Keratinocyte (primary cell): ENCODE results near the gene EIF2B2. TPM values are rescaled to one million over a fixed set of nuclear protein-coding genes. Genes with fewer than 3 reads are reported as not detected.

ENCODE experiments used
- DNase-seq: peaks from one replicate; pipeline ENCODE4 v3.0.0-alpha.2; 2011; ENCODE audit warnings: low read depth, missing footprints, low spot score
- FAIRE-seq: peaks from 2 replicates; lab custom pipeline; 2011; peaks lifted over from hg19 to GRCh38; lab: Jason Lieb, UNC
- H2AFZ ChIP-seq: 2 replicates; pipeline ENCODE4 v1.6.0; 2012; ENCODE audit warnings: low read length, control low read depth, inconsistent platforms; ENCODE audit not compliant: control insufficient read depth
- H3K27ac ChIP-seq: 2 replicates; pipeline ENCODE4 v1.5.1; 2011; ENCODE audit warnings: low read length; ENCODE audit not compliant: control insufficient read depth, insufficient read depth
- H3K27me3 ChIP-seq: 3 replicates; pipeline ENCODE4 v1.6.0; 2011; ENCODE audit warnings: low read length; ENCODE audit not compliant: control insufficient read depth, insufficient read depth; ENCODE audit errors: extremely low read depth
- H3K36me3 ChIP-seq, 2 experiments: 2 replicates in 1 of 2; 3 replicates in 1 of 2; pipeline ENCODE4 v1.5.1; 2011; ENCODE audit warnings: low read length in 2 of 2, mild to moderate bottlenecking in 1 of 2; ENCODE audit not compliant: control insufficient read depth in 2 of 2, insufficient read depth in 2 of 2; ENCODE audit errors: extremely low read depth in 1 of 2
- H3K4me1 ChIP-seq: 3 replicates; pipeline ENCODE4 v1.5.1; 2011; ENCODE audit warnings: low read length; ENCODE audit not compliant: control insufficient read depth, insufficient read depth; ENCODE audit errors: extremely low read depth
- H3K4me2 ChIP-seq: 3 replicates; pipeline ENCODE4 v1.6.0; 2011; ENCODE audit warnings: low read depth, low read length; ENCODE audit not compliant: control insufficient read depth, insufficient read depth; ENCODE audit errors: extremely low read depth
- H3K4me3 ChIP-seq, 3 experiments: fragments of 200-600 bp in 1 of 3; sonication (generic) in 1 of 3; 2 replicates in 2 of 3; 3 replicates in 1 of 3; pipeline ENCODE4 v1.5.1; 2011 to 2016; ENCODE audit warnings: low read length in 3 of 3, mild to moderate bottlenecking in 3 of 3, control low read depth in 2 of 3, inconsistent platforms in 1 of 3, low read depth in 1 of 3, mixed read lengths in 1 of 3, mixed run types in 1 of 3, moderate library complexity in 1 of 3; ENCODE audit not compliant: control insufficient read depth in 2 of 3, insufficient read depth in 2 of 3; ENCODE audit errors: extremely low read depth in 1 of 3
- H3K79me2 ChIP-seq: 2 replicates; pipeline ENCODE4 v1.6.0; 2012; ENCODE audit warnings: low read length; ENCODE audit not compliant: control insufficient read depth, insufficient read depth
- H3K9ac ChIP-seq: 3 replicates; pipeline ENCODE4 v1.6.0; 2011; ENCODE audit warnings: low read length; ENCODE audit not compliant: control insufficient read depth, insufficient read depth; ENCODE audit errors: extremely low read depth
- H3K9me1 ChIP-seq: 3 replicates; pipeline ENCODE4 v1.6.0; 2011; ENCODE audit warnings: low read length; ENCODE audit not compliant: control insufficient read depth, insufficient read depth; ENCODE audit errors: extremely low read depth
- H3K9me3 ChIP-seq: 2 replicates; pipeline ENCODE4 v1.5.1; 2012; ENCODE audit warnings: low read depth, low read length; ENCODE audit not compliant: control insufficient read depth
- H4K20me1 ChIP-seq: 3 replicates; pipeline ENCODE4 v1.6.0; 2011; ENCODE audit warnings: low read length; ENCODE audit not compliant: control insufficient read depth, insufficient read depth; ENCODE audit errors: extremely low read depth
- CTCF ChIP-seq, 3 experiments: IDR thresholded peaks in 1 of 3; conservative IDR thresholded peaks in 1 of 3; optimal IDR thresholded peaks in 1 of 3; 2 replicates in 2 of 3; 3 replicates in 1 of 3; pipeline versions ENCODE3 to v1.5.1; 2011; ENCODE audit warnings: low read length in 3 of 3, mild to moderate bottlenecking in 3 of 3, moderate library complexity in 2 of 3, control low read depth in 1 of 3, inconsistent platforms in 1 of 3; ENCODE audit not compliant: insufficient read depth in 2 of 3; ENCODE audit errors: extremely low read depth in 1 of 3
- EZH2 ChIP-seq: IDR thresholded peaks from one replicate; pipeline ENCODE4 v1.6.1; 2012; ENCODE audit warnings: inconsistent platforms, mild to moderate bottlenecking, low read length, moderate library complexity
- dilution Hi-C: fragments of 300-500 bp; cut with MboI; formaldehyde crosslinking; loops from one replicate; pipeline ENCODE4 v1.7.0; 2020; ENCODE audit warnings: low sequenced_read_pairs; ENCODE audit not compliant: extremely low pct_ligation_motif_present
- polyA plus RNA-seq, 5 experiments: library from polyadenylated mRNA; depleted of rRNA in 3 of 5; stranded (reverse) in 3 of 5; stranded (forward) in 1 of 5; unstranded in 1 of 5; fragments of >200 nt; gene quantifications; 1 replicate in 1 of 5; 2 replicates in 3 of 5; 3 replicates in 1 of 5; pipeline versions ENCODE4 v1.2.1 to v1.2.3, GENCODE V29; 2011 to 2012; ENCODE audit warnings: missing spikeins in 2 of 5, low read depth in 1 of 5, low replicate concordance in 1 of 5

The EIF2B2 gene
- polyA plus RNA-seq, 1 donor (not counting 4 experiments of a cell fraction or from before 2014, with no cell fraction given), result 113 TPM

- Histone ChIP-seq H3K9ac (peak overlapping the region; percentile 73), H3K4me1 (peaks cover 26% of the 10 kb centered on the region), H3K4me3 (peak overlapping the region; percentile 72 to 85 (median 85)), H4K20me1 (no peaks in the 10 kb centered on the region), H3K9me3 (no peaks in the 10 kb centered on the region), H3K27ac (peak overlapping the region; percentile 10), H3K79me2 (peaks cover 25% of the 10 kb centered on the region), H3K9me1 (no peaks in the 10 kb centered on the region), H2AFZ (no peak overlapping the region), H3K4me2 (peak overlapping the region; percentile 93), H3K27me3 (no peaks in the 10 kb centered on the region), H3K36me3 (peaks cover 6 to 12% of the 10 kb centered on the region in 2 experiments)
- DNase-seq (no peak), FAIRE-seq (no peak)
- TF ChIP-seq EZH2 (no peak), CTCF (optimal IDR thresholded peaks at IDR 0.05 in 1 of 3, IDR thresholded peaks at IDR 0.05 in 1 of 3, conservative IDR thresholded peaks at IDR 0.05 in 1 of 3; ENCODE audit: extremely low read depth in 1 of 3, insufficient read depth in 2 of 3, low read length in 3 of 3) (no peak)
- dilution Hi-C loops, result no loop called here
These were observed 48.3 kb upstream of the EIF2B2 start for GRCh38 chr14:74954232-74954946.

GRCh38 chr14:74954947-74955228, 47.8 kb upstream of the EIF2B2 start:
- TF ChIP-seq EZH2, result no peak
- TF ChIP-seq CTCF (optimal IDR thresholded peaks at IDR 0.05 in 1 of 3, IDR thresholded peaks at IDR 0.05 in 1 of 3, conservative IDR thresholded peaks at IDR 0.05 in 1 of 3; ENCODE audit: extremely low read depth in 1 of 3, insufficient read depth in 2 of 3, low read length in 3 of 3), result no peak
- Histone ChIP-seq H3K27me3 (no peaks in the 10 kb centered on the region), H4K20me1 (no peaks in the 10 kb centered on the region), H3K4me2 (peak overlapping the region; percentile 93), H3K9ac (peak overlapping the region; percentile 73), H3K9me3 (no peaks in the 10 kb centered on the region), H3K9me1 (no peaks in the 10 kb centered on the region), H3K36me3 (peaks cover 4 to 12% of the 10 kb centered on the region in 2 experiments), H3K27ac (peak overlapping the region; percentile 34), H2AFZ (no peak overlapping the region), H3K4me1 (peaks cover 31% of the 10 kb centered on the region), H3K79me2 (peaks cover 25% of the 10 kb centered on the region), H3K4me3 (peak overlapping the region; percentile 72 to 85 (median 85))
- dilution Hi-C loops, result no loop called here
- DNase-seq, result no peak
- FAIRE-seq, result no peak
